Fibroblast of skin of left quadriceps (primary cell): ENCODE measurements around the gene PCED1B.
"Not testable (repeated sequence)": the region's sequence is repeated elsewhere in the genome, so short reads cannot be mapped to it uniquely, and the experiment has no call there.

ENCODE experiments used
- DNase-seq, 2 experiments: peaks; one replicate each; pipeline ENCODE4 v3.0.0-alpha.2; 2013; ENCODE audit warnings: low read depth in 2 of 2

Gene PCED1B

DNA sequence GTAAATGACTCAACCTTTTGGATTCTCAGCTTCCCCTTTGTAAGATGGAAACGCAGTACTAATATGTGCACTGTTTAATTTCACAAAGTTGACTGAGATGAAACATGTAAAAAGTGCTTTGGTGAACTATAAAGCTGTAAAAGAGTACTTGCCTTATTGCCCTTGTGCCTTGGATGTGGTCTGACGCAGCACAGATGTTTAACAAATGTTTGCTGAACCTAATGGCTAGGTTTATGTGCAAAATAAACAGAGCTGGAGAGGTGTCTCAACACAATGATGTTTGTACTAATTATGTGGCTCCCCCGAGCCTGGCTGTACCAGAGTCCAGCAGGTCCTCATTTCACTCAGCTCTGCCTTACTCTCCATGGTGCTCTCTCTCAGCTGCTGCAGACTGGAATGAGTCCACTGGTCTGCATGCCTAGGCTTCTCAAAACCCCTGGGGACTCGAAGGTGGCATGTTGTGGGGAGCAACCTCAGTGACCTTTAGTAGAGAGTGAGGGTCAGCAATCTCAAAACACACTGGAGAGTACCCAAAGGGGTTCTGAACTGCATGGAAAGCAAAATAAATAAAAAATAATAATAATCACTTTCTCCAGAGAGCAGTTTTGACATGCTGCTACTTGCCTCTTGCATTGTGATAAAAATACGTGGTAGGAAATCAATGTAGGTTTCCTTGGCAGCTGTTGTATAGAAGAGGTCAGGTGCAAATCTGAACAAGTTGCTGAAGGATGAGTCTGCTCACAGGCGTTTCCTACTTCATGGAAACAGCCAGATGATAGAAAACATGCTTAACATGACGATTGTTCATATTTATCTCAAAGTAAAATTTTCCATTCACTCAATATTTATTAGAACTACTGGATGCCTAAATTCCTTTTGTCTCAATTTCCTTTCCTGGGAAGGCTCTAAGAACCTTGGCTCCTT lies 8.9 kb downstream of the PCED1B start:
- DNase-seq = no peak

DNA sequence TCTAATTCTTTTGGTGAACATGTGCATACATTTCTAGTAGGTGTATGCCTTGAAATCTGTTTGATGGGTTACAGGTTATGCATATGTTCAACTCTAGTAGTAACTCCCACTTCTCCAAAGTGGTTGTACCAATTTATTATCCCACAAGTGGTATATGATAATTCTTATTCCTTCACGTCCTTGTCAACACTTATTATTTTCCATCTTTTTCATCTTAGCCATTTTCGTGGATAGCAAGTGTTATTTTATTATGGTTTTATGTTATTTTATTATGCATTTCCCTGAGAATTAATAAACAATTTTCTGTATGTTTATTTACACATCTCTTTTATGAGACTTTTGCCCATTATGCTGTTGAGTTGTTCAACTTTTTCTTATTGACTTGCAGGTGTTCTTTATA lies 11.6 kb downstream of the PCED1B start:
- DNase-seq = no peak

DNA sequence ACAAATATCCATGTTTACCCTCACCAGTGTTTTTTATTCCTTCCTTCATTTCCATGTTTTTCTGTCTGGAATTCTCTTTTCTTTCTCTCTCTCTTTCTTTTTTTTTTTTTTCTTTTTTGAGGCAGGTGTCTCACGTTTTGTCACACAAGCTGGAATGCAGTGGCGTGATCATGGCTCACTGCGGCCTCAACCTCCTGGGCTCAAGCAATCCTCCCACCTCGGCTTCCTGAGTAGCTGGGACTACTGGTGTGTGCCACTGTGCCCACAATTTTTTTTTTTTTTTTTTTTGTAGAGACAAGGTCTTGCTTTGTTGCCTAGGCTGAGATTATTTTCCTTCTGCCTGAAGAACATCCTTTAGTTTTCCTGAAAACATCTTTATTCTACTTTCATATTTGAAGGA lies 15.4 kb downstream of the PCED1B start:
- DNase-seq = no peak

DNA sequence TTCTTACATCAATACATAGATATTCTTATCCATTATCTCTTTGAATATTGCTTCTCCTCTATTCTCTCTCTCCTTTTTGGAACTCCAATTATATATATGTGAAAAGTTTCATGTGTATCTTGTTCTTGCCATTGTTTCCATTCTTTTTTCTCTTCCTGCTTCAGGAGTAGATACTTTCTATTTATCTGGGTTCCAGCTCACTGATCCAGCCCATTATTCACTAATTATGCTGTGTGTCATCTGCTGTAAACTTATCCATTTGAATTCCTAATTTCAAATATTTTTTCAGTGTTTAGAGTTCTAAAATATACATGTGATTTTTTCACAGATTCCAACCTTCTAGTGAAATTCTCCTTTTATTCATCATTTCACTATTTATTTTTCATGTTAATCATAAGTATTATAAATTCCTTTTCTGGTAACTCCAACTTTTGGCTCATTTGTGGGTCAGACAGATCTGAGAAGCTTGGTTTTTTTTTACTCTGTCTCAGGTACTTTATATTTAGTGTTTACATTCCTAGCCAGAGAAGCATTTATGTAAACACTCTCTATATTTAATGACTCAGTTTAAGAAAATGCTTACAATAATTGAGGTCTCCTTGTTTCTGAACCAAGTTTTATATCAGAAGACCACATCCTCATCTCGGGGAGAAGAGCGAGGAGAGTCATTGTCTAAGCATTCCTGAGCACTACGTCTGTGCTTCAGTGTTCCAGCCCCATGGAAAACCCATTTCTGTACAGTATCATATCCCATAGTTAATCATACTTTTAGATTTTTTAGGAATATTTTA lies 16.2 kb downstream of the PCED1B start:
- DNase-seq = peak; percentile 72 to 77

DNA sequence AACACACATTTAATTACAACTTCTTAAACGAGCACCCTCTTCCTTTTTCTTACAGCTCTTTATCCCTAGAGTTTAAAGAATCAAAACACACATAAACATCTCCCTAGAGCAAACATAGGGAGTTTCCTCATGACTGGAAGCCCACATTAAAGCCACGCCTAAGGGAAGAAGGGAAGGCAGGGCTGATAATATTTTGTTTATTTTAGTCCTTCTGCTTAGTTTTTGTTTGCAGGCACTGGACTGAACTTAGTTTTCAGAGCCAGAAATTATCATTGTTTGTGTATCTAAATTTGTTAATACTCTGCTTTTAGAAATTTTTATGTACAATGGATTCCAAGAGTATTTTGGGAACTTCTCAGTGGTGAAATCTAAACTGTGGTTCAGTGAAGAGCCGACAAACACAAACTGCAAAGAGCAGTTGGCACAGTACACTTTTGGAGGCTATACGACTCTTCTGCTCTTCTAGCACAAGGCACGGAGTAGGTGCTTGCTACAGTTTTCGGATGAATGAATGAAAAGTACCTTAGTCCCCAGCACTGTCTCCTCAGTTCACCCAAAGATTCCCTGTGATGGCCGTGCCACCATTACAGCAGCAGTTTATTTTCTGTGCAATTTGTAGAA lies 18.0 kb downstream of the PCED1B start:
- DNase-seq = no peak

DNA sequence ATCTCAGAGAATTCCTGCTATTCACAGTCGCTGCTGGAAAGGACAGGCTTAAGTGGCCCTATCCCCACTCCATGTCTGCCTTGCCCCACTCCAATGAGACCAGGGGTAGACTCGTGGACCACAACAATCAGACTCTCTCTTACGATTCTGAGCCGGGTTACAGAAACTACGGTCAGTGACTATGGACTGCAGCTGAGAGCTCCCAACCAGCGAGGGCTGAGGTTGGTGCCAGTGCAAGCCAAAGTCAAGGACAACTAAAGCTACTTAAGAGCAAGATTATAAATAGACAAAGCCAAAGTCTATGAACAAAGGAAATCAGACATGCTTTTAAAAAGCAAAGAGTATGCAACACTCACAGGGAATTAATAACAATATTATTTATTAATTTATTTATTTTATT lies 18.7 kb downstream of the PCED1B start:
- no peak for DNase-seq

DNA sequence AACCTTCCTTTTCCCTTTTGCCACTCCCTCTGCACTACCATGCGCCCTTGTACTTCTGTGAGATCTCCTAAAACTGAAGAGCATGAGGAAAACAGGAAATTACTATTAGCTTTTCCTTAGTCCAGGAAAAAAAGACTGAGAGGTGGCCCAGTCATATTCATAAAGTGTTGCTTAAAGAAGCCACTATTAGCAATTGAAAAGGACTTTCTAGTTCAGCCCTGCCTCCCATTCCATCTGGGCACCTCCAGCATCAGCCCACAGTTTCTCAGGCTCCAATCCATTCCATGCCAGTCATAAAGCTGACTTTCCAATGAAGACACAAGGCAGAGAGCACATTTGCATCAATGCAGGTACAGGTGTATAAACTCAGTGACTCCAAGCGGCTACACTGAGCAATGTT lies 20.2 kb downstream of the PCED1B start:
- DNase-seq = no peak

DNA sequence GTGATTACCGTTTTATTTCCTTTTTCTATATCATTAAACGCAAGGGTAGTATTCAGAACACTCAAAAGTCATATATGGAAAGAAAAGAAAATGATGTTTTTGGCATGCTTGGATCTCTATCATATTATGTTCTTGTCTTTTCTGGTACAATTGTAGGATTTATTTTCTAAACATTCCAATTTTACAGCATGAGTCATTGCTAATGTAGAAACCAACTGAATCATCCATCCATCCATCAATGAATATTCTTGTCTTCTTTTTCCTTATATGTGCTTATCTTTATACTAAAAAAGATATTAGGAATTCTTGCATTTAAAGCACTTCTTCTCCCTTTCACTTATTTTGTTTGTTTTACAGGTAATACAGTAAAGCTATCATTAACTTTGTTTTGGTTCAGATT lies 20.7 kb downstream of the PCED1B start:
- no peak for DNase-seq

DNA sequence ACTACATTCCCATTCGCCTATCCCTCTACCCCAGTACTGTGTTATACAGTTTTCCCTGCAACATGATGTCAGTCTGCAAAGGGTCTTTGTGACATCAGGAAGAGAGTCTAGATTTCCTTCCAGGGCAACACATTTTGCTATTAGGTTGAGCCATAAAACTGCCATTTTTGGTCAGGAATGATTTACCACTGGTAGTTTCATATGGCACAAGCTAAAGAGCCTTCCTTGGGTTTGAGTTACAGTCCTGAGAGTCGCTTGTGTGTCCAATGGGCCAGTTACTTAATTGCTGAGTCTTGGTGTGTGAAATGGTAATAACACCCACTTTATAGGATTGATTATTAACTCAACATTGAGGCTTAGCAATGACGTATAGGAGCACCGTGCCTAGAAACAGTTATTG lies 23.0 kb downstream of the PCED1B start:
- DNase-seq = no peak

DNA sequence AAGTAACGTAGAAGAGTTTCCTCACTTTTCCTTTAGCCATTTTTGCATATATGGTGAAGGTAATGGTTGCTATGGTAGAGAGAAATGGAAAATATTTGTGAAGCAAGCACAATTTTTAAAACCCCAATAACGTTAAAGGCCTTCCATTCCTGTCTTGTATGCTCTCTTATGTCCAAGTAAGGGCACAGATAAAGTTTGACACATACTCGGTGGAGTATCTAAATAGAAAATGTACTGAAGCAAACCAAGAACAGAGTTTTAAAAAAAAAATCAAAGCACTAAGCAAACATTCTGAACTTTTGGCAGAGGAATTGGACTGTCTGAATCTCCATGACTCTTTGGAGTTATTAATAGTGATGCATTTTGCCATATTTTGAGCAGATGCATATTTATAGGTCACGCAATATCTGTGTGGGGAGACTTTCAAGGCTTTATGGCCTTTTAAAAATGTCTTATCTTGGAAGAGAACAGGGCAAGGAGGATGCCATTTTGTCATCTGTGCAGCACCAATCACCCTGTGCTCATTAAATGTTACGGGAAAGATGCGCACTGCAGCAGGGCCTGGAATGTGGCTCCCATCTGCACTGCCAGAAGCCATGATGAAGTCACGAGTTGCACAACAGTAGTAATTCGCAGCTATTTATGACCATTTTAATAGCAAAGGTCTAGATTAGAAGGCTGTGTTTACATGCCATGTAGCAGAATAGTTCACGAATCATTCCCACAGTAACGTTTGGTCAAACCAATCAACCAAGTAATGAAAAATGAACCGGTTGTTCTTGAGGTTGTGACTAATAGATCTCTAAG lies 23.6 kb downstream of the PCED1B start:
- DNase-seq = peak; percentile 94

DNA sequence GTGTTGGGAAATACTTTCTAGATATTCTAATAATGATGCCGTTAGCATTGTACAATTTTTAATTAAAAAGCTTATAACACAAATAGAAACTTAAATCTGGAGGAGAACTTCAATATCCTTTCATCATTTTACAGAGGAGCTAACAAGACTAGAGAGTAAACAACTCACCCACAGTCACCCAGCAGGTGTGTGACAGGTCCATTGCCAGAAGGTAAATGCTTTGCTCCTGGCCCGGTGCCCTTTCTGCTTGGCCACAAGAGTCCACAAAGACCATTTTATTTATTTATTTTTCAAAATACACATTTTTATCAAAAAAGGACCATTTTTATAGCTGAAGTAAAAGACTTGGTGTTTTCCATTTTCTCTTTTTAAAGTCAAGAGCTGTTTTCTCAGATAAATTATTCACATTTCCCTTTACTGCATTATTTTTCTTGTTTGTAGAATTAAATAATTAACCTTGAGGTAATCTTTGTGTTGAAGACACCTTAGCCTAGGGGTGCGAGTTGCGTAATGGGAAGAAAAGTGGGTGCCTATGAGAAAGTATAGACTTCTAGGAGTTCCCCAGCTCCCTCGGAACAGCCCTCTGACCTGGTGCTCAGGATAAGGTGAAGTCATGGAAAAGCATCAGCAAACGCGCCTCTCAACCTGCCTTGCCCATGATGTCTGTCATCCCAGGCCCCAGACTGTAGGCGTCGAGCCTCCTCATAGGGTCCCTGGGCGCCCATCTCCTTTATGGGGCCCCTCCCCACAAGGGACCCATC lies 26.7 kb downstream of the PCED1B start:
- DNase-seq = no peak

DNA sequence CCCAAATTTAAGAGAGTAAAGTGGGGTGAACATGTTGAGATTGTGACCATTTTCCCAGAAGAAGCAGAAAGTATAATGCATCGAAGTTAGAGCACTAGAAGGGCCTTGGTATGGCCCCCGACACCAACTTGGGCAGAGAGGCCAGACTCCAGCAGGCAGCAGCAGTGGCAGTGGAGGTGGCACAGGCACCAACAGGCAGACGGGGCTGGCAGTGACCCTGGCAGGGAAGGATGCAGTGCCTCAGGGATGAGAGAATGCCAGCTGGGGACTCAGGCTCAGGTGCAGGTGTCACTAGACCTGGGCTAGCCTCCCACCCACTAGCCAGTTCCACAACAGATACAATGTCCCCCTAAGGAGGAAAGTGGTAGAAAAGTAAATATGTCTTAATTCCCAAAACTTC lies 28.0 kb downstream of the PCED1B start:
- DNase-seq = no peak

DNA sequence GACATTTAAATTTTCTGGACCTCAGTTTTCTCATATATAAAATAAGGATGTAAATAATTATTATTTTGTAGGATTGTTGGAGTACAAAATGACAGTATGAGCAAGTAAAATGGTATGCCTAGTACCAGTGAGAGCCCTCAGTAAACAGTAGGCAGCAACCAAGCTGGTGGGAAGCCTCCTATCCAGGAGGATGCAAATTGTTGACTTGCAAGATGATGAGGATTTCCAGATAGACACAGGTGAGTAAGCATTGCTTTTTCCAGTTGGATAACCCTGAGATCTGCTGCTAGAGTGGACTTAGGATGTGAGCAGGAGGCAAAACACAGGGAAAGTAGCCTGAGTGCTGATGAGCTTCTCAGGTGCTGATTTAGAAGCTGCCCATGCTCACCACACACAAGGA lies 28.5 kb downstream of the PCED1B start:
- DNase-seq = no peak

DNA sequence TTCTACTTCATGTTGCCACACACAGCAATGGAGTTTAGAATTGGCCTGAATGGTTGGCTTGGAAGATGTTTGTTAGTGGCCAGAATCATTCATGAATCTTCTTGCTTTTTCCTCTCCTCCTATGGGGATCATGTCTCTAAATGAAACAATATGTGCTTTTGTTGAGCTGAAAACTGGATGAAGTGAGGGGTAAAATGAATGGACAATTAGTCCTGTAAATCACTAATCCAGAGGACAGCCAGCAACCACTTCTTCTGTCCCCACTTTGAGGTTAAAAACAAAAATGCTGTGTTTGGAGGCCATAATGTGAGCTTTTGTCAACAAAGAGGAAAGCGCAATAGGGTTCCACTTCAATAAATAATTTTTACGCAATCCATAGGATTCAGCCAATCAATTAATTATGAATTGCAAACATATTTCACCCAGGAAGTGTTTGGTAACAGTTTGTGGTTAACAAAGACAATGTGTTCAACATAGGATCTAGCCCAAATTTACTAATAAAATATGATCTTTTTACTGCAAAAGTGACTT lies 30.7 kb downstream of the PCED1B start:
- DNase-seq = no peak

DNA sequence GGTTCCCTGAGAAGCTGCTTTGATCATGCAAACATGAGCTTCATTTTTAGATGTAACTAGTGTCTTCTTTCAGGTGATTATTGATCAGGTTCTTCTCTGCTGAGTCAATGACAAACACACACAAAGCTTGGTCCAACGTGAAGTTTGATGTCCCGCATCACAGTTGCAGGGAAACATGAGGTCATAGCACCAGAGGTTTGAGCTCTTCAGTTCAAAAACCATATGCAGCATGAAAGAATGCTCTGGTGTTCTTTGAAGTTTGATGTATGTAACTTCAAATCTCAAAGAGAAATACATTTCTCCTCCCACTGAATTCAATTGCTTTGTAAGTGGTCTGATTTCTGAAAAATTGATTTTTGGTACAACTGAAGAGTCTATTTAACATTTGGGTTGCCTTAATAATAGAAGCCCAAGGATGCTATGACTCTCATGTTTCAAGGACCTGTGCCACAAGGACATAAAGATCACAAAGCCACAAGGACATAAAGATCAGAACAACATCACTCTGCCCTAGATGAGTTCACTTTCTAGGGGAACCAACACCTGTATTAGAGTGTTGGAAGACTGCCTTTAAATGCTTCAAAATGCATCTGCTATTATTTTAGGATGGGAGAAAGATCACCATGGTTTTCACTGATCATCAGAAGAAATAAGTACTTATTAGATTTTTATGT lies 31.4 kb downstream of the PCED1B start:
- no peak for DNase-seq

DNA sequence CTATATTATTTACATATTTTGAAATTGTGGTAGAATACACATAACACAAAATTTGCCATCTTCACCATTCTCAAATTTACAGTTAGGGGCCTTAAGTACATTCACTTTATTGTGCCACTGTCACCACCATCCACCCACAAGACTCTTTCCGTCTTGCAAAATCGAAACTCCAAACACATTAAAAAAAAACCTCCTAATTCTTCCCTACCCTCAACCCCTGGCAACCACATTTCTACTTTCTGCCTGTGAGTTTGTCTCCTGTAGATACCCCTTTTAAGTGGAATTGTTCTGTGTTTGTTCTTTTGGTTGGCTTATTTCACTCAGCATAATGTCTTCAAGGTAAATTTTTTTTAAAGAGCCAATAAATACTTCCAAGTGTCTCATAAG lies 32.0 kb downstream of the PCED1B start:
- no peak for DNase-seq

DNA sequence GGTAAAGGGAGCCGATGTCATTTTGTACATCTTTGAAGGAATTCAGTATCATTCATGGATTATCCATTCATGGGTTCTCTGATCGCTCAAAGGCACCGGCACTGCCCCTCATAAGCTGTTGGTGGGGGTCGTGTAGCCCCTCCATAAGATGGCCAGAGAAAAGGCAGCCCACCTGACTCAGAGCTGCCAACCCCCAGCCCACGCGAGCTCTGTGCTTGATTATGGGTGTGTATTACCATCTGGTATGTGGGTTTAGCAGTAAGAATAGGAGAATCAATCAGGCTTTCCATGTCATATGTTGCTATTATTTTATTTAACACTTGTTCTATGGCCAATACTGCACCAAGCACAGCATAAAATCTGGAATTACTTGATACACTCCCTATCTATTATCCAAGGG lies 32.4 kb downstream of the PCED1B start:
- no peak for DNase-seq

DNA sequence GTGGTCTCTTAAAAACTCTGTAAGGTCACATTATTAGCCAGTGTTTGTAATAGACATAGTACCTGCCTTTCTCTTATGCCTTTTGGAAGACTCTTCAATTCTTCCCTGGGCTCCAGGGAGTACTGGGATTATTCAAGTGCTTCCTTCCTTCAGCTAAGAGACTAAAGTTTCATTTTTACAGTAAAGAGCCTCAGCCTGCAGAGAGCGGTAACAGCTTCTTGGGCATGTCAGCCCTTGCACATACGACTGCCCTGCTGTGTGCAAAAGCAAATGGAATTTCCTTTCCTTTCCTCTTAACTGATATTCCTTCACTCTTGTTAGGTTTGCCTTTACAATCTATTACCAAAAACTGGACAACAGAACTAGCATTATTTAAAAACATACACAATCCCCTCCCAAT lies 33.3 kb downstream of the PCED1B start:
- no peak for DNase-seq

DNA sequence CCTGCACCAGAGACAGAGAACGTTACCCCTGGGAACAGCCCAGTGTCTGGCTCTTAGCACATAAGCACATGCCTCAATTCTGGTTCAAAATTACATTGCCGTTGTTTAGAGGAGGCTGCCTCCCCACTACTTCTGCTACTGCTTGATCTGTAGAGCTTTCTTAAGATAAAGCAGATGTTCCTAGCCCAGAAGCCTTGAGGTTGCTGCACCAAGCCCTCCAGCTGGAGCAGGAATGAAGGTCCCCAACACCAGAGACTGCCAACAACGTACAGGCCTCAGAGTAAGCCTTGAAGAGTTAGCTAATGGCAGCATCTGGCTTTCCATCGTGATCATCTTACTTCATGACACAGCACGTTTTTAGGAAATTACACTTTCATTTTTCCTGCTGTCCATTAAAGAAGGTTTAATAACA lies 35.1 kb downstream of the PCED1B start:
- DNase-seq = no peak

DNA sequence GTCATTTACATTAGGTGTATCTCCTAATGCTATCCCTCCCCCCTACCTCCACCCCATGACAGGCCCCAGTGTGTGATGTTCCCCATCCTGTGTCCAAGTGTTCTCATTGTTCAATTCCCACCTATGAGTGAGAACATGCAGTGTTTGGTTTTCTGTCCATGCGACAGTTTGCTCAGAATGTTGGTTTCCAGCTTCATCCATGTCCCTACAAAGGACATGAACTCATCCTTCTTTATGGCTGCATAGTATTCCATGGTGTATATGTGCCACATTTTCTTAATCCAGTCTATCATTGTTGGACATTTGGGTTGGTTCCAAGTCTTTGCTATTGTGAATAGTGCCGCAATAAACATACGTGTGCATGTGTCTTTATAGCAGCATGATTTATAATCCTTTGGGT lies 37.9 kb downstream of the PCED1B start:
- DNase-seq = not testable (repeated sequence)
